Measurements from ENCODE around the gene ZFYVE27. TPM values are rescaled to one million over a fixed set of nuclear protein-coding genes. Genes with fewer than 3 reads are reported as not detected.

The ZFYVE27 gene
- total RNA-seq, 3 donors from 2014 or later, result 26.9 to 37.6 (median 29.2) TPM

DNA sequence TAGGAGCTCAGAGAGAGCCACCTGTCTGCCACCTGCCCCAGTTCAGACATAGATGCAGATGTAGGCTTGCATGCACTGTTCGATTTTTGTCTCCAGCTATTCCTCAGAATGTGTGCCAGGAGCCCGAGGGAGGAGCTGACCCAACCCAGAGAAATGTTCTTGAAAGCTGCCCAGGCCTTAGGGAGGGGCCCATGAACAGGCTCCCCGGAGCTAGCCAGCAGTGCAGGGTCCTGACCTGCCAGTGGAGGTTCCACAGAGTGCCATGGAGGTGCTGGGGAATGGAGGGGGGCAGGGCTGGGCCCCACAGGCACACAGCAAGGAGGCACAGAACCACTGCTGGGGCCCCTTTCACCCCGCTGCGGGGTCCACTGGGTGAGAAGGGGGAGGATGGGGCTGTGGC is 64.5 kb downstream of the ZFYVE27 start:
- intact Hi-C loops (cut with DNase I; ENCODE audit: low total_unique reads), result no loop called here
- Histone ChIP-seq H3K27ac (no peak overlapping the region), H3K9me3 (peaks cover 0 to 6% of the 10 kb centered on the region in 2 donors), H3K4me1 (no peaks in the 10 kb centered on the region), H3K36me3 (no peaks in the 10 kb centered on the region), H3K27me3 (peaks cover 0 to 3% of the 10 kb centered on the region in 2 donors), H3K4me3 (no peak overlapping the region)
- no peak for DNase-seq (ENCODE audit: low spot score in 2 of 2)
- no peak for TF ChIP-seq POLR2AphosphoS5 (IDR thresholded peaks at IDR 0.05)
- TF ChIP-seq POLR2A (IDR thresholded peaks at IDR 0.05), result no peak
- TF ChIP-seq, protein P1, sequence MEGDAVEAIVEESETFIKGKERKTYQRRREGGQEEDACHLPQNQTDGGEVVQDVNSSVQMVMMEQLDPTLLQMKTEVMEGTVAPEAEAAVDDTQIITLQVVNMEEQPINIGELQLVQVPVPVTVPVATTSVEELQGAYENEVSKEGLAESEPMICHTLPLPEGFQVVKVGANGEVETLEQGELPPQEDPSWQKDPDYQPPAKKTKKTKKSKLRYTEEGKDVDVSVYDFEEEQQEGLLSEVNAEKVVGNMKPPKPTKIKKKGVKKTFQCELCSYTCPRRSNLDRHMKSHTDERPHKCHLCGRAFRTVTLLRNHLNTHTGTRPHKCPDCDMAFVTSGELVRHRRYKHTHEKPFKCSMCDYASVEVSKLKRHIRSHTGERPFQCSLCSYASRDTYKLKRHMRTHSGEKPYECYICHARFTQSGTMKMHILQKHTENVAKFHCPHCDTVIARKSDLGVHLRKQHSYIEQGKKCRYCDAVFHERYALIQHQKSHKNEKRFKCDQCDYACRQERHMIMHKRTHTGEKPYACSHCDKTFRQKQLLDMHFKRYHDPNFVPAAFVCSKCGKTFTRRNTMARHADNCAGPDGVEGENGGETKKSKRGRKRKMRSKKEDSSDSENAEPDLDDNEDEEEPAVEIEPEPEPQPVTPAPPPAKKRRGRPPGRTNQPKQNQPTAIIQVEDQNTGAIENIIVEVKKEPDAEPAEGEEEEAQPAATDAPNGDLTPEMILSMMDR (IDR thresholded peaks at IDR 0.05), result no peak

DNA sequence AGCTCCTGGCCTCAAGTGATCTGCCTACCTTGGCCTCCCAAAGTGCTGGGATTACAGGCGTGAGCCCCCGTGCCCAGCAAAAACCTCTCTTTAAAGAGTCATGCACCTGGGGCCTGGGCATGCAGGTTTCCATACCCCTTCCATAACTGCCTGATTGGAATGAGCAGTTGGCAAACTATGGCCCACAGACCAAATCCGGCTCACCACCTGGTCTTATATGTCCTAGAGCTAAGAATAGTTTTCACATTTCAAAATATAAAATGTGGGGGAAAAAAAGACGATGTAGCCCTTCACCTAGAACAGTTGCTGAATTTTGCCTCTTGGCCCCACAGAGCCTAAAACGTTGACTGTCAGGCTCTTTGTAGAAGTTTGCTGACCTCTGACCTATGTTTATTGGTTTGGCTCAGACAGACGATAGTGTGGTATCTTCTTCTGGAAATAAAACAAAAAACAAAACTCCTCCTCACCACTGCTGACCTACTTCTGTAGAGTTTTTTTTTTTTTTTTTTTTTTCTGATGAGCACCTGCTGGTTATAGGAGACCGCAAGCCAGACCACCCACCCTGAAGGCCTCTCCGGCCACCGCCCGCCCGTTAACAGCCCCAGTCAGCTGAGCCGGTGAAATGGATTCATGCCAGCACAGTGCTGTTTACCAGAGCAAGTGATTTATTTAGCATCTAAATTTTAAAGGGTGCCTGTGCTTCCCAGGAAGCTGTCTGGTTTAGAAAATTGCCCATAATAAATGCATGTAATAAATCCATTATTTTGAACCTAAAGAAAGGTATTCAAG is 68.4 kb downstream of the ZFYVE27 start:
- DNase-seq (ENCODE audit: low spot score in 2 of 2), result no peak
- TF ChIP-seq POLR2AphosphoS5 (IDR thresholded peaks at IDR 0.05) (no peak), POLR2A (IDR thresholded peaks at IDR 0.05) (no peak)
- TF ChIP-seq, protein P1 (IDR thresholded peaks at IDR 0.05), result no peak
- Histone ChIP-seq H3K27ac (no peak overlapping the region), H3K4me3 (no peak overlapping the region), H3K27me3 (peaks cover 0 to 3% of the 10 kb centered on the region in 2 donors), H3K9me3 (no peaks in the 10 kb centered on the region), H3K36me3 (no peaks in the 10 kb centered on the region), H3K4me1 (no peaks in the 10 kb centered on the region)
- intact Hi-C loops (cut with DNase I; ENCODE audit: low total_unique reads), result no loop called here

DNA sequence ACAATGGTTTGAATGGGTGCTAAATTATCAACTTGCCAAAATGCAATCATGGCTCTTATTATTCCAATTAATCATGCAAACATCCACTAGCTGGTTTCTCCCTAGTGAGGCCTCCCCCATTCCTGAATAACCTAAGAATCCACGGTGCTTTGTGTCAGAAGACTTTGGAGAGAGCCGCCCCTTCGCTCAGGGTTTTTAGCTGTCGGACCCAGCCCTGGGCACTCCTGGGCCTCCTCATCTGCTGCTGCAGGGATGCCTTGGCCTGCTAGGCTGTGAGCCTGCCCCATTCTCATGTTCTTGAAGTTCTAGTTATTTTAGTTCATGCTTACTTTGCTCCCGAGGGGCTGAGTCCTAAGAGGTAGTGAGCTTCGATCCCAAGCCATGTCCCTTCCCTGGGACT is 69.0 kb downstream of the ZFYVE27 start:
- Histone ChIP-seq H3K9me3 (no peaks in the 10 kb centered on the region), H3K4me1 (no peaks in the 10 kb centered on the region), H3K36me3 (no peaks in the 10 kb centered on the region), H3K4me3 (no peak overlapping the region), H3K27ac (no peak overlapping the region), H3K27me3 (peaks cover 0 to 3% of the 10 kb centered on the region in 2 donors)
- TF ChIP-seq POLR2A (IDR thresholded peaks at IDR 0.05), result no peak
- TF ChIP-seq, protein P1 (IDR thresholded peaks at IDR 0.05), result no peak
- no peak for TF ChIP-seq POLR2AphosphoS5 (IDR thresholded peaks at IDR 0.05)
- intact Hi-C loops (cut with DNase I; ENCODE audit: low total_unique reads), result no loop called here
- no peak for DNase-seq (ENCODE audit: low spot score in 2 of 2)

DNA sequence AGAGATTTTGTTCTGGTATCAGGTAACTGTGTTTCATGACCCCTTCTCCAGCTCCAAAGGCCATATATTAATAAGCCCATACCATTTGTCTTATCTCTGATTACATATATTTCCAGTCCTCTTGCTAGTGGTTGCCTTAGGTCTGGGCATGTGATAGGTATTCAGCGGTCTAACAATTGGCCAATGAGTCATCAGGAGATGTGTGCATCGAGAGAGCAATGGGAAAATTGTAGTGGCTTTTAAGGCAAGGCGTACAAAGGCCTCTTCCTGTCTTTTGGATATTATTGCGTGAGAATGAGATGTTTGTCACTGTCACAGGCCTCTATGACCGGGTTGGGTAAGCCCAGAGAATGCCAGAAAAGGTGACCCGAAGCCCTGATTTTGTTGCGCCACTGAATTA is 73.5 kb downstream of the ZFYVE27 start:
- no peak overlapping the region for H3K27ac ChIP-seq
- no peaks in the 10 kb centered on the region for H3K36me3 ChIP-seq
- H3K4me3 ChIP-seq, result no peak overlapping the region
- intact Hi-C loops (cut with DNase I; ENCODE audit: low total_unique reads), result no loop called here
- no peaks in the 10 kb centered on the region for H3K27me3 ChIP-seq
- TF ChIP-seq, protein P1 (IDR thresholded peaks at IDR 0.05), result no peak
- TF ChIP-seq POLR2A (IDR thresholded peaks at IDR 0.05), result no peak
- H3K4me1 ChIP-seq, result no peaks in the 10 kb centered on the region
- no peak for DNase-seq (ENCODE audit: low spot score in 2 of 2)
- no peaks in the 10 kb centered on the region for H3K9me3 ChIP-seq

Other genes starting within 250 kb of the ZFYVE27 start
- 100 to 1,000 TPM in 1 of 3 donors, 10 to 100 TPM in 2; 73.0 to 109 (median 78.7) TPM for gene MMS19, start 238.7 kb upstream of the ZFYVE27 start, total RNA-seq
- 10 to 100 TPM in 2 of 3 donors, 1 to 10 TPM in 1; 9.9 to 14.7 (median 12.4) TPM for gene UBTD1, start 238.2 kb upstream of the ZFYVE27 start, total RNA-seq
- gene ANKRD2, start 164.3 kb upstream of the ZFYVE27 start, total RNA-seq, result not detected
- gene HOGA1, start 152.7 kb upstream of the ZFYVE27 start, total RNA-seq, result 10 to 100 TPM in 1 of 3 donors, 1 to 10 TPM in 2; 1.9 to 11.0 (median 2.3) TPM
- under 1 TPM in 2 of 3 donors, not detected in 1; 0.32 to 0.33 TPM for gene C10orf62, start 147.4 kb upstream of the ZFYVE27 start, total RNA-seq
- gene MORN4, start 103.6 kb upstream of the ZFYVE27 start, total RNA-seq, result 1 to 10 TPM; 3.5 to 9.4 (median 6.9) TPM
- 10 to 100 TPM; 18.0 to 24.8 (median 21.5) TPM for gene PI4K2A, start 96.5 kb upstream of the ZFYVE27 start, total RNA-seq
- gene AVPI1, start 49.9 kb upstream of the ZFYVE27 start, total RNA-seq, result 10 to 100 TPM; 23.9 to 42.4 (median 39.0) TPM
- gene MARVELD1, start 23.4 kb upstream of the ZFYVE27 start, total RNA-seq, result 10 to 100 TPM; 13.4 to 19.8 (median 16.2) TPM
- 1 to 10 TPM in 1 of 3 donors, under 1 TPM in 2; 0.29 to 1.8 (median 0.33) TPM for gene SFRP5, start 34.9 kb downstream of the ZFYVE27 start, total RNA-seq
- 1 to 10 TPM in 1 of 3 donors, under 1 TPM in 2; 0.33 to 3.2 (median 0.59) TPM for gene GOLGA7B, start 112.7 kb downstream of the ZFYVE27 start, total RNA-seq